Measurements from ENCODE around the gene SHANK2.
A peak's percentile ranks its signal among the peaks of the same experiment; 100 is the strongest.

Gene SHANK2

GRCh38 chr11:71268706-71269321 is 16.4 kb upstream of the SHANK2 start:
- DNase-seq, result no peak

- DNase-seq, result no peak
Observed at GRCh38 chr11:71267807-71268421, 15.5 kb upstream of the SHANK2 start.

GRCh38 chr11:71266114-71266833 is 13.9 kb upstream of the SHANK2 start:
- DNase-seq, result no peak

- no peak for DNase-seq
Observed at GRCh38 chr11:71265559-71266092, 13.2 kb upstream of the SHANK2 start.

GRCh38 chr11:71263386-71263785 is 11.0 kb upstream of the SHANK2 start:
- DNase-seq, result no peak

GRCh38 chr11:71255800-71256479 is 3.6 kb upstream of the SHANK2 start:
- no peak for DNase-seq

- DNase-seq, result no peak
Observed at GRCh38 chr11:71255323-71255722, 2.9 kb upstream of the SHANK2 start.

GRCh38 chr11:71253794-71254193 is 1.4 kb upstream of the SHANK2 start:
- DNase-seq, result no peak

GRCh38 chr11:71252770-71253730 is 673 bp upstream of the SHANK2 start:
- DNase-seq, result no peak

- DNase-seq, result peak; percentile 64
Observed at GRCh38 chr11:71251761-71252268, 562 bp downstream of the SHANK2 start.

GRCh38 chr11:71251151-71251721 is 1.1 kb downstream of the SHANK2 start:
- DNase-seq, result peak; percentile 43

- no peak for DNase-seq
Observed at GRCh38 chr11:71250523-71251150, 1.7 kb downstream of the SHANK2 start.

- no peak for DNase-seq
Observed at GRCh38 chr11:71249301-71249700, 3.1 kb downstream of the SHANK2 start.

- DNase-seq, result no peak
Observed at GRCh38 chr11:71248656-71249055, 3.7 kb downstream of the SHANK2 start.

GRCh38 chr11:71248251-71248570 is 4.2 kb downstream of the SHANK2 start:
- DNase-seq, result no peak

- DNase-seq, result peak; percentile 39
Observed at GRCh38 chr11:71247551-71248250, 4.7 kb downstream of the SHANK2 start.

GRCh38 chr11:71246559-71246958 is 5.8 kb downstream of the SHANK2 start:
- DNase-seq, result no peak

- DNase-seq, result no peak
Observed at GRCh38 chr11:71245601-71246391, 6.6 kb downstream of the SHANK2 start.

GRCh38 chr11:71244116-71244810 is 8.1 kb downstream of the SHANK2 start:
- no peak for DNase-seq
